Vagina (tissue), 2 donors: ENCODE results near the gene KRT222.

Experiments
- CTCF ChIP-seq, 3 experiments: fragments of 450-650 bp in 2 of 3; fragments of 200-600 bp in 1 of 3; sonication (generic) in 1 of 3; IDR thresholded peaks; one replicate each; pipeline ENCODE4 v1.5.1; 2017 to 2019; ENCODE audit warnings: antibody characterized with exemption in 3 of 3, mild to moderate bottlenecking in 2 of 3, moderate library complexity in 2 of 3
- POLR2AphosphoS5 ChIP-seq, 2 donors: sonication (generic); formaldehyde crosslinking; IDR thresholded peaks; one replicate each; pipeline ENCODE4 v1.9.0; 2017; ENCODE audit warnings: antibody characterized with exemption in 2 of 2, mild to moderate bottlenecking in 2 of 2, low read depth in 1 of 2; ENCODE audit not compliant: insufficient read depth in 1 of 2

- no peak for TF ChIP-seq CTCF (IDR thresholded peaks at IDR 0.05)
- TF ChIP-seq POLR2AphosphoS5 (IDR thresholded peaks at IDR 0.05; ENCODE audit: insufficient read depth in 1 of 2, low read depth in 1 of 2) = no peak
Measured at GRCh38 chr17:40605306-40605705, 59.7 kb downstream of the KRT222 start.
